Spleen (tissue), 11 donors: ENCODE measurements around the gene NDUFB7. TPM values are rescaled to one million over a fixed set of nuclear protein-coding genes. Genes with fewer than 3 reads are reported as not detected.
A peak's percentile ranks its signal among the peaks of the same experiment; 100 is the strongest.

Experiments used
- DNase-seq: peaks from one replicate; pipeline ENCODE4 v3.0.0-alpha.2; 2020
- H3K27ac ChIP-seq, 8 donors: fragments of 200-600 bp; sonication (generic) in 7 of 8; 1 replicate in 4 of 8; 2 replicates in 4 of 8; pipeline versions ENCODE4 v1.5.0 to v1.8.0; 2016 to 2021; ENCODE audit warnings: inconsistent platforms in 4 of 8, mild to moderate bottlenecking in 4 of 8, moderate library complexity in 1 of 8
- H3K27me3 ChIP-seq, 7 donors: fragments of 200-600 bp; sonication (generic) in 6 of 7; replicated peaks in 1 of 7; 1 replicate in 4 of 7; 2 replicates in 3 of 7; pipeline versions ENCODE4 v1.5.0 to v1.8.0; 2016 to 2021; ENCODE audit warnings: inconsistent platforms in 3 of 7, mild to moderate bottlenecking in 1 of 7
- H3K36me3 ChIP-seq, 6 donors: fragments of 200-600 bp; sonication (generic) in 5 of 6; 1 replicate in 4 of 6; 2 replicates in 2 of 6; pipeline versions ENCODE4 v1.5.0 to v1.8.0; 2016 to 2021; ENCODE audit warnings: inconsistent platforms in 2 of 6
- H3K4me1 ChIP-seq, 6 donors: fragments of 200-600 bp; sonication (generic) in 5 of 6; 1 replicate in 3 of 6; 2 replicates in 3 of 6; pipeline versions ENCODE4 v1.5.0 to v1.8.0; 2016 to 2021; ENCODE audit warnings: inconsistent platforms in 3 of 6
- H3K4me3 ChIP-seq, 8 donors: fragments of 200-600 bp; sonication (generic) in 7 of 8; 1 replicate in 4 of 8; 2 replicates in 4 of 8; pipeline versions ENCODE4 v1.5.0 to v1.8.0; 2016 to 2021; ENCODE audit warnings: inconsistent platforms in 4 of 8, mild to moderate bottlenecking in 4 of 8, moderate library complexity in 2 of 8
- H3K9me3 ChIP-seq, 8 donors: fragments of 200-600 bp; sonication (generic) in 7 of 8; 1 replicate in 4 of 8; 2 replicates in 4 of 8; pipeline versions ENCODE4 v1.5.0 to v1.8.0; 2016 to 2021; ENCODE audit warnings: inconsistent platforms in 4 of 8
- POLR2A ChIP-seq, 3 donors: fragments of 450-650 bp; IDR thresholded peaks; one replicate each; pipeline ENCODE4 v1.5.1; 2017; ENCODE audit warnings: antibody characterized with exemption in 3 of 3, mild to moderate bottlenecking in 1 of 3
- POLR2AphosphoS5 ChIP-seq, 3 donors: sonication (generic); formaldehyde crosslinking; IDR thresholded peaks; one replicate each; pipeline ENCODE4 v1.5.1; 2017; ENCODE audit warnings: antibody characterized with exemption in 3 of 3
- WGBS, 5 donors: extraction: QIAGEN DNeasy Blood & Tissue Kit in 3 of 5; methylation state at CpG; one replicate each; pipeline versions ENCODE4 v1.1.5 to v1.1.7; 2013 to 2018; 5-methylcytosine and 5-hydroxymethylcytosine counted together
- intact Hi-C: fragments of 100-400 bp; cut with DNase I; formaldehyde crosslinking; loops from one replicate; pipeline ENCODE4 v1.15.0; 2023; ENCODE audit warnings: low total_unique reads
- polyA plus RNA-seq, 3 donors: library from polyadenylated mRNA; stranded (reverse); fragments of 200-250 nt; gene quantifications; one replicate each; pipeline ENCODE4 v1.2.1, GENCODE V29; 2013
- total RNA-seq, 7 donors: library from RNA; depleted of rRNA in 3 of 7; stranded (reverse); fragments of >200 nt in 3 of 7; fragmentation: NEBNext Ultra II Directional in 4 of 7; extraction: Animal tissue kit (Norgen Biotek cat#: 25700) in 4 of 7; gene quantifications; one replicate each; pipeline versions ENCODE4 v1.1.0 to v1.2.1, GENCODE V29; 2016 to 2021
- TF ChIP-seq, protein P1 (sequence below), 11 experiments: fragments of 200-600 bp in 7 of 11; fragments of 450-650 bp in 4 of 11; sonication (generic) in 4 of 11; IDR thresholded peaks in 8 of 11; conservative IDR thresholded peaks in 3 of 11; 1 replicate in 7 of 11; 2 replicates in 4 of 11; pipeline versions ENCODE4 v1.4.0 to v1.8.0; 2016 to 2021; ENCODE audit warnings: antibody characterized with exemption in 11 of 11, inconsistent platforms in 4 of 11, mild to moderate bottlenecking in 1 of 11
- donor health status: healthy with polysubstance abuse.
- donor health status: DM: no; HTN: no; CAD: no; lungs with moderate emphysema.
- donor health status: DM: no; HTN: no; CAD: no.
- donor health status: Bipolar disorder and iron deficiency.
- donor health status: healthy.
- donor health status: DM: no; HTN: no; CAD: no.
- donor health status: DM: yes; HTN: yes; CAD: no.

Gene NDUFB7
- total and polyA plus RNA-seq, 10 donors, result 77.2 to 374 (median 152) TPM

DNA sequence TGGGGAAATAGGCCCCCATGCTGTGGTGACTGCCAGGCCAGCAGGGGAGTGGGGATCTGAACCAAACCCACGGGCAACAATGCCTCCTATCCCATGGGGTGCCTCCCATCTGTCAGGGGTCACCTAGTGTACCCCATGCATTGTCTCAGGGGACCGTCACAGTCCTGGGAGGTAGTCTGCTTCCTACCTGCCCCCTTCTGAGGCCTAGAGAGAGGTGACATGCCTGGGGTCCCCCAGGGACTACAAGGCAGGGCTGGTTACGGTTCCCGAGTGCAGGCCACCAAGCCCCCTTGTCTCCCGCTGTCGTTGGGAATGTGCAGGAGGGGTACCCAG lies 11.1 kb downstream of the NDUFB7 start:
- Histone ChIP-seq H3K4me1 (peaks cover 12 to 72% (median 47%) of the 10 kb centered on the region in 6 donors), H3K27ac (peak overlapping the region in 7 of 8 donors; percentile 5 to 64 (median 50)), H3K4me3 (no peak overlapping the region), H3K36me3 (peaks cover 0 to 48% (median 21%) of the 10 kb centered on the region in 6 donors), H3K9me3 (no peaks in the 10 kb centered on the region), H3K27me3 (no peaks in the 10 kb centered on the region)
- intact Hi-C loops, result no loop called here
- DNase-seq, result no peak
- TF ChIP-seq POLR2AphosphoS5 (IDR thresholded peaks at IDR 0.05) (no peak), POLR2A (IDR thresholded peaks at IDR 0.05) (no peak)
- TF ChIP-seq, protein P1, sequence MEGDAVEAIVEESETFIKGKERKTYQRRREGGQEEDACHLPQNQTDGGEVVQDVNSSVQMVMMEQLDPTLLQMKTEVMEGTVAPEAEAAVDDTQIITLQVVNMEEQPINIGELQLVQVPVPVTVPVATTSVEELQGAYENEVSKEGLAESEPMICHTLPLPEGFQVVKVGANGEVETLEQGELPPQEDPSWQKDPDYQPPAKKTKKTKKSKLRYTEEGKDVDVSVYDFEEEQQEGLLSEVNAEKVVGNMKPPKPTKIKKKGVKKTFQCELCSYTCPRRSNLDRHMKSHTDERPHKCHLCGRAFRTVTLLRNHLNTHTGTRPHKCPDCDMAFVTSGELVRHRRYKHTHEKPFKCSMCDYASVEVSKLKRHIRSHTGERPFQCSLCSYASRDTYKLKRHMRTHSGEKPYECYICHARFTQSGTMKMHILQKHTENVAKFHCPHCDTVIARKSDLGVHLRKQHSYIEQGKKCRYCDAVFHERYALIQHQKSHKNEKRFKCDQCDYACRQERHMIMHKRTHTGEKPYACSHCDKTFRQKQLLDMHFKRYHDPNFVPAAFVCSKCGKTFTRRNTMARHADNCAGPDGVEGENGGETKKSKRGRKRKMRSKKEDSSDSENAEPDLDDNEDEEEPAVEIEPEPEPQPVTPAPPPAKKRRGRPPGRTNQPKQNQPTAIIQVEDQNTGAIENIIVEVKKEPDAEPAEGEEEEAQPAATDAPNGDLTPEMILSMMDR (IDR thresholded peaks at IDR 0.05 in 8 of 11, conservative IDR thresholded peaks at IDR 0.05 in 3 of 11), result no peak
- WGBS, 5 donors, result 43 to 77% (median 76%) methylated on average over 2 to 6 of the region's 6 CpGs

DNA sequence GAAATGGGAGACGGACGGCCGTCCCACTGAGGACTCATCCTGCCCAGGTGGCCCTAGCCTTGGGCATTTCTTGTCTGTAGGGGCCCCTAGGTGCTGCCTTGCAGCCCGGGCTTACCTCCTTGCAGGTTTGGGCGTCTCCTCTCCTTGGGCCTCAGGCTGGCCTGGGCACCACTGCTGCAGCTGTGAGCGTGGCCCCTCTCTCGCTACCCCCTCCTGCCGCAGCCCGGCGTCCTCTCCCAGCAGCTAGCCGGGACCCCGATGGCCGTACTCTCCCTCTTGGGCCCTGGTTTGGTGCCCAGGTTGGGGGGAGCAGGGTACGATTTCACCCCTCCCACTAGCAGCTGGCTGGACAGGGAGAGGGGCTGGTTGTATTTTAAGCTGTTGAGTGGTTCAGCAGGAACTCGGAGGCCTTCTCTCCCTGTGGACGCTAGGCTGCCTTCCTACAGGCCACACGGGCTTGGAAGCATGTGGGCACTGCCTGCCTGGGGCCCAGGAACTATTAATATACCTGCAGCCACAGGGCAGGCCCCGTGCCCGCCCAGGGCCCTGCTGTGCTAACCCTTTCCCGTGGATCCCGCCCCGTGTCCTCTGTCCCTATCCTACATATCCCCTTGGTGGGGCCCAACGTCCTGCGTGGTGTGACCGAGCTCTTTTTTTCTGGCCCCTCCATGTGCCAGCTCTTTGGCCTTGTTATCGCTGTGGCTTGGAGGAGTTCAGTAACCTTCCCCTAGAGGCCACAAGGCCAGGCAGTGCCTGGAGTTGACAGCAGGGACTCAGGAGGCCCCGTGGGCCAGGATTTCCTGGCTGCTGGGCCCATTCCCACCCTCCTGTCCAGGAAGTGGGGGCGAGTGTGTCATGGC lies 11.7 kb downstream of the NDUFB7 start:
- intact Hi-C loops, result no loop called here
- no peaks in the 10 kb centered on the region for H3K9me3 ChIP-seq
- no peak overlapping the region for H3K4me3 ChIP-seq
- TF ChIP-seq POLR2AphosphoS5 (IDR thresholded peaks at IDR 0.05) (peak in 2 of 3 donors; percentile 11 to 40), POLR2A (IDR thresholded peaks at IDR 0.05) (no peak)
- TF ChIP-seq, protein P1 (IDR thresholded peaks at IDR 0.05 in 8 of 11, conservative IDR thresholded peaks at IDR 0.05 in 3 of 11), result no peak
- H3K27me3 ChIP-seq, result no peaks in the 10 kb centered on the region
- H3K4me1 ChIP-seq, result peaks cover 12 to 75% (median 48%) of the 10 kb centered on the region in 6 donors
- peak overlapping the region in 6 of 8 donors; percentile 5 to 64 (median 56) for H3K27ac ChIP-seq
- H3K36me3 ChIP-seq, result peaks cover 0 to 42% (median 15%) of the 10 kb centered on the region in 6 donors
- WGBS, 5 donors, result 59 to 69% (median 62%) methylated on average over 27 to 28 of the region's 28 CpGs
- DNase-seq, result no peak

DNA sequence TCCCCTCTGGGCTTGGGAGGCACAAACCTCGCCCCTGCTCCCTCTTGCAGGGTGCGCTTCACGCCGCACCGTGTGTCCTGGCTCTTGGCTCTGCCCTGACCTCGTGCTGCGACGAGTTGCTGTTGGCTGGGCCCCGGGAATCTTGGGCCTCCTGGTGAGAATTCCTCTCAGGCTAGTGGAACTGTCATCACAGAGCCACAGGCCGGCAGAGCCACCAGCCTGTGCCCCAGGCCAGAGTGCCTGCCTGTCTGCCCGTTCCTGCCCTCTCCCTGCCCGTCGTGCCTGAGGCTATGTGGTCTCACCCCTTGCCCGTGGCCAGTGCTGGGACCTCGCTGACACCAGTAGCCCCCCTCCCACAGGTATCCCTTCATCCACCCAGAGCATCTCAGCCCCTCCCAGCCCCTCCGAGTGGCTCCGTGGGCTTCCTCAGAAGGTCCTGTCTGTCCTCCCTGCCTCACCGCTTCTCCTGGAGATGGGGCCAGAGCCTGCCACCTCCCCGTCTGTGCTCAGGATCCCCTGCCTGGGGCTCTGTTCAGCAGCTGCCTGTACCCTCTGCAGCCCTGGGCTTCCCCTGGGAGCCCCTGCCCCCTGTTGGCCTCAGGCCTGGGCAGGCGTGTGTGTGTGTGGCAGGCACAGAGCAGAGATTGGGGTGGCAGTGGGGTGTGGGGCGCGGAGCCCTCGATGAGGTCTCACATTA lies 13.3 kb downstream of the NDUFB7 start:
- no peak for DNase-seq
- H3K9me3 ChIP-seq, result no peaks in the 10 kb centered on the region
- TF ChIP-seq POLR2AphosphoS5 (IDR thresholded peaks at IDR 0.05) (no peak), POLR2A (IDR thresholded peaks at IDR 0.05) (no peak)
- TF ChIP-seq, protein P1 (IDR thresholded peaks at IDR 0.05 in 8 of 11, conservative IDR thresholded peaks at IDR 0.05 in 3 of 11), result no peak
- peaks cover 12 to 86% (median 47%) of the 10 kb centered on the region in 6 donors for H3K4me1 ChIP-seq
- no peak overlapping the region for H3K27ac ChIP-seq
- WGBS, 5 donors, result 85 to 91% (median 88%) methylated on average over 22 to 23 of the region's 23 CpGs
- H3K27me3 ChIP-seq, result no peaks in the 10 kb centered on the region
- intact Hi-C loops, result no loop called here
- no peak overlapping the region for H3K4me3 ChIP-seq
- H3K36me3 ChIP-seq, result peaks cover 0 to 36% (median 4%) of the 10 kb centered on the region in 6 donors
